GM12865 (cell line): ENCODE measurements around the gene TANC1.

Experiments used
- DNase-seq: peaks from one replicate; pipeline ENCODE4 v3.0.0; 2010; ENCODE audit warnings: low read depth
- H3K4me3 ChIP-seq: 2 replicates; pipeline ENCODE4 v1.5.1; 2011; ENCODE audit warnings: mild to moderate bottlenecking, low read depth, low read length, control low read depth
- CTCF ChIP-seq: IDR thresholded peaks from 2 replicates; pipeline ENCODE4 v1.5.1; 2011; ENCODE audit warnings: low read length, control low read depth, low read depth, inconsistent platforms; ENCODE audit not compliant: insufficient read depth; ENCODE audit errors: missing control alignments

TANC1 gene

GRCh38 chr2:159208438-159208837, 240.0 kb downstream of the TANC1 start:
- no peak for TF ChIP-seq CTCF
- no peak overlapping the region for H3K4me3 ChIP-seq
- no peak for DNase-seq

- peak; percentile 63 for DNase-seq
- H3K4me3 ChIP-seq = no peak overlapping the region
- no peak for TF ChIP-seq CTCF
Measured at GRCh38 chr2:159209341-159210306, 241.2 kb downstream of the TANC1 start.

- H3K4me3 ChIP-seq = no peak overlapping the region
- TF ChIP-seq CTCF = no peak
- no peak for DNase-seq
Measured at GRCh38 chr2:159211447-159212396, 243.3 kb downstream of the TANC1 start.

GRCh38 chr2:159213296-159213695, 244.9 kb downstream of the TANC1 start:
- TF ChIP-seq CTCF = no peak
- no peak for DNase-seq

GRCh38 chr2:159214325-159214865, 246.0 kb downstream of the TANC1 start:
- no peak for DNase-seq
- no peak for TF ChIP-seq CTCF
- no peak overlapping the region for H3K4me3 ChIP-seq

More at GRCh38 chr2:159213296-159213695, 244.9 kb downstream of the TANC1 start:
- H3K4me3 ChIP-seq = no peak overlapping the region

GRCh38 chr2:159215116-159215515, 246.7 kb downstream of the TANC1 start:
- no peak overlapping the region for H3K4me3 ChIP-seq
- no peak for DNase-seq
- no peak for TF ChIP-seq CTCF
